Activated T-helper 17 cell treated with anti-CD3 and anti-CD28 coated beads, Interleukin-2, amount 50 U/mL, for 72 hours (primary cell): ENCODE measurements around the gene EME2. TPM values are rescaled to one million over a fixed set of nuclear protein-coding genes. Genes with fewer than 3 reads are reported as not detected.

Experiments used
- ATAC-seq: fragments of 150-1000 bp; cut with Tn5 transposase; replicated peaks from 2 replicates; pipeline ENCODE4 v1.10.0; 2021; ENCODE audit warnings: mild to moderate bottlenecking, moderate library complexity
- H3K27ac Mint-ChIP-seq: one replicate; pipeline ENCODE4 v1.8.0; 2022; ENCODE audit warnings: mixed read lengths
- H3K27me3 Mint-ChIP-seq: one replicate; pipeline ENCODE4 v1.8.0; 2022; ENCODE audit warnings: mixed read lengths
- H3K36me3 Mint-ChIP-seq: one replicate; pipeline ENCODE4 v1.8.0; 2022; ENCODE audit warnings: low read depth, mild to moderate bottlenecking, mixed read lengths
- H3K4me1 Mint-ChIP-seq: one replicate; pipeline ENCODE4 v1.8.0; 2022; ENCODE audit warnings: mixed read lengths
- H3K4me3 Mint-ChIP-seq: one replicate; pipeline ENCODE4 v1.8.0; 2022; ENCODE audit warnings: mild to moderate bottlenecking, mixed read lengths
- H3K9me3 Mint-ChIP-seq: one replicate; pipeline ENCODE4 v1.8.0; 2022; ENCODE audit warnings: mixed read lengths
- total RNA-seq, 2 donors: library from RNA; stranded (reverse); gene quantifications; one replicate each; pipeline ENCODE4 v1.2.3, GENCODE V29; 2022

EME2 gene
- total RNA-seq, 2 donors from 2014 or later, result 37.6 to 39.6 TPM

GRCh38 chr16:1757714-1758461, 14.7 kb upstream of the EME2 start:
- ATAC-seq, result no peak
- peaks cover 39% of the 10 kb centered on the region for H3K36me3 Mint-ChIP-seq
- no peaks in the 10 kb centered on the region for H3K9me3 Mint-ChIP-seq
- H3K4me3 Mint-ChIP-seq, result no peak overlapping the region
- peak overlapping the region; percentile 48 for H3K27ac Mint-ChIP-seq
- H3K27me3 Mint-ChIP-seq, result no peaks in the 10 kb centered on the region
- H3K4me1 Mint-ChIP-seq, result peaks cover 5% of the 10 kb centered on the region

DNA sequence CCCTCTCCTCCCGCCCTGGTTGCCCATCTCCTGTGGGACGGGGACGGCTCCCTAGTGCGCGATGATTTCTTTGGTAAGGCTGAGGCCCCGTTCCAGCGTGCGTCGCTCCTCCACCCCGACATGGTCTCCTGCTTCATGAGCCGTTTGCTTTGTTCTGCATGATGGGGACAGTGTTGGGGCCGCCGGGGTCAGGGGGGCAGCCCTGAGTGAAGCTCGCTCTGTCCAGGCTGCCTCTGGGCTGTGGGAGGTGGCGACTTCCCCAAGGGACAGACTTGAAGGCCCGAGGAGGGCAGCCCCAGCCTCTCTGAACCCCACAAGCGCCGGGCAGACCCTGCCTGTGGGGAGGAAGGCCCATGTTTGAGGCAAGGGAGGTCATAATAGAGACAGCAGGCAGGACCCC, 13.7 kb upstream of the EME2 start:
- Mint-ChIP-seq H3K4me3 (no peak overlapping the region), H3K4me1 (peaks cover 5% of the 10 kb centered on the region), H3K9me3 (no peaks in the 10 kb centered on the region), H3K27ac (no peak overlapping the region), H3K36me3 (peaks cover 30% of the 10 kb centered on the region), H3K27me3 (no peaks in the 10 kb centered on the region)
- no peak for ATAC-seq

DNA sequence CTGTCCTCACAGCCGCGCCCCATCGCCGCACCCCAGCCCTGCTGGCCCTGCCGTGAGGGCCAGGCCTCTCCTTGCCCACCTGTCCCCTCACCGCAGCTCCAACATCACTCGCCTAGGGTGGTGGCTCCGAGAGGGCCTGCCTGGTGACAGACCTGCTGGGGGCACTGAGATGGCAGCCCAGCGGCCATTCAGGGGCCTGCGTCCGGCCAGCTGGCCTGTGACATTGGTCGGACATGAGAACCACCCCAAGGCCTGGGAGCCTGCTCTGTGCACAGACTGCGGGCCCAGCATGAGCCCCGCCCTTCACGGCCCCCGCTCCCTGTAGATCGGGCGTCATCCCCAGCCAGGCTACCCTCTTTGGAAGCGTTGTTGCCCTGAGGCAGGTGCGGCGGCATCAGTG, 13.1 kb upstream of the EME2 start:
- no peaks in the 10 kb centered on the region for H3K27me3 Mint-ChIP-seq
- ATAC-seq, result no peak
- peaks cover 25% of the 10 kb centered on the region for H3K36me3 Mint-ChIP-seq

GRCh38 chr16:1760911-1761310, 11.7 kb upstream of the EME2 start:
- H3K27ac Mint-ChIP-seq, result no peak overlapping the region
- H3K36me3 Mint-ChIP-seq, result peaks cover 12% of the 10 kb centered on the region
- peaks cover 5% of the 10 kb centered on the region for H3K4me1 Mint-ChIP-seq
- no peaks in the 10 kb centered on the region for H3K9me3 Mint-ChIP-seq
- ATAC-seq, result no peak
- no peak overlapping the region for H3K4me3 Mint-ChIP-seq
- H3K27me3 Mint-ChIP-seq, result no peaks in the 10 kb centered on the region

More for the DNA sequence above, 13.1 kb upstream of the EME2 start:
- no peak overlapping the region for H3K4me3 Mint-ChIP-seq
- no peaks in the 10 kb centered on the region for H3K9me3 Mint-ChIP-seq
- H3K4me1 Mint-ChIP-seq, result peaks cover 5% of the 10 kb centered on the region
- no peak overlapping the region for H3K27ac Mint-ChIP-seq

DNA sequence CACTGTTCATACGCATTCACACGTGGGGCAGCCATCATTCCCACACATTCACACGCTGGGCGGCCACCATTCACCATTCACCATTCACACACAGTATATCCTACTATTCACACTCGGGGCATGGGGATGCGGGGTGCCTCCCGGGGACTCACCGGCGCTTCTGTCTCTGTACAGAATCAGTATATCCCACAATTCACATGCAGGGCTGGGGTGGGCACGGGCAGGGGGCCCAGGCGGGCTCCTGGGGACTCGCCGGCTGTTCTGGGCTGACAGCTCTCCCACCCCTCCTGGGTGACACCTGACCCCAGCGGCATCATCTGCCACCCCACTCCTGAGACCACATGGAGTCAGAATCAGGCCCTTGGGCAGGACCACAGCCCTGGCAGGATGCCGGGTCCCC, 10.9 kb upstream of the EME2 start:
- ATAC-seq, result no peak
- Mint-ChIP-seq H3K4me1 (peaks cover 2% of the 10 kb centered on the region), H3K4me3 (no peak overlapping the region)

GRCh38 chr16:1762196-1762878, 10.3 kb upstream of the EME2 start:
- Mint-ChIP-seq H3K4me1 (no peaks in the 10 kb centered on the region), H3K27me3 (no peaks in the 10 kb centered on the region), H3K9me3 (no peaks in the 10 kb centered on the region), H3K27ac (no peak overlapping the region), H3K36me3 (peaks cover 18% of the 10 kb centered on the region), H3K4me3 (no peak overlapping the region)
- no peak for ATAC-seq

More for the DNA sequence above, 10.9 kb upstream of the EME2 start:
- Mint-ChIP-seq H3K9me3 (no peaks in the 10 kb centered on the region), H3K27ac (no peak overlapping the region), H3K36me3 (peaks cover 12% of the 10 kb centered on the region), H3K27me3 (no peaks in the 10 kb centered on the region)

DNA sequence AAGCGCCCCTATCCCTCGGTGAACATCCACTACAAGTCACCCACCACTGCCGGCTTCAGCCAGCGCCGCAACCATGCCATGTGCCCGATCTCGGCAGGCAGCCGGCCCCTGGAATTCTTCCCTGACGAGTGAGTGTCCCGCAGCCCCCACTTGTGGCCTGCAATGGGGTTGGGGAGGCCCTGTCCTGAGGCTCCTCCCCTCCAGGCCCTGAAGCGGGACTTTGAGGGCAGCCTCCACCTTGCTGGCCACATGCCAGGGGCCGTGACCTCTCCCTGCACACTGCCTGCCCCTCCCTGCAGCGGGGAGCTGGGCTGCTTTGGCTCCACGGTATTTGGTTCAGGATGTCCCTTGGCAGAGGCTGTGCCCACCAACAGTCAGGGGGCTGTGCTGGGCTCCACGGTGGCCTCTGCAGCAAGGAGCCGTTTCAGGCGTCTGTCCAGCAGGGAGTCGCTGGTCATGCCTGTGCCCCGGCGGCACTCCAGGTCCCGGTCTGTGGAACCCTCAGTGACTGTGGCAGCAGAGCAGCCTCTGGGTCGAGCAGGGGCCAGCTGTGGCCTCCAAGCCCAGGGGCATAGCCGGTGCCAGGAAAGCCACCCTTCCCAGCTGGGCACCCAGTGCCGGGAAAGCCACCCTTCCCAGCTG, 9.6 kb upstream of the EME2 start:
- no peak for ATAC-seq
- H3K9me3 Mint-ChIP-seq, result no peaks in the 10 kb centered on the region
- no peaks in the 10 kb centered on the region for H3K27me3 Mint-ChIP-seq

DNA sequence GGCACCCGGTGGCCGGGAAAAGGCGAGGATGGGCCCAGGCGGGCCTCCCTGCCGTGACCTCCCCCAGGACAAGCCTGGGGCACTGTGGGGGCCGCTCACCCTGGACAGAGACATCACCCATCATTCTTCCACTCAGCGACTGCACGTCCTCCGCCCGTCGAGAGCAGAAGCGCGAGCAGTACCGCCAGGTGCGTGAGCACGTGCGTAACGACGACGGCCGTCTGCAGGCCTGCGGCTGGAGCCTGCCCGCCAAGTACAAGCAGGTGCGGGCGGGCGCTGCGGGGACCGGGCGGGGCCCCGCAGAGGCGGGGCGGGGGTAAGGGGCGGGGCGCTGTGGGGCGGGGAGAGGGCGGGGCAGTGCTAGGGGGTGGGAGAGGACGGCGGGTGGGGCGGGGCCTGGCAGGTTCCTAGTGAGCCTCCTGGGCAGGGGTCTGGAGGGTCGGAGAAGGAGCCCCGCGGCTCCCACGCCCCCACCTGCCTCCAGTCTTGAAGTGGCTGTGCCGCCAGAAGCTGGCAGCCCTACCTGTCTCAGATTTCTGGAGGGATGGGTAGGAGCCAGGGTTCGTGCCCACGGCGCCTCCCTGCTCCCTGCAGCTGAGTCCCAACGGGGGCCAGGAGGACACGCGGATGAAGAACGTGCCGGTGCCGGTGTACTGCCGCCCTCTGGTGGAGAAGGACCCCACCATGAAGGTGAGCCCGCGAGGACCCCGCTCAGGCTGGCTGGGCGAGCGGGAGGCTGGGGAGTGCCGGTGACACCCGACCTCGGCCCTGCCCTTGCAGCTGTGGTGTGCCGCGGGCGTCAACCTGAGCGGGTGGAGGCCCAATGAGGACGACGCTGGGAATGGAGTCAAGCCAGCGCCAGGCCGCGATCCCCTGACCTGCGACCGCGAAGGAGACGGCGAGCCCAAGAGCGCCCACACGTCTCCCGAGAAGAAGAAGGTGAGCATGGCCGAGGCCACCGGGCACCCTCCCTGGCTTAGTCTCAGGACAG, 8.8 kb upstream of the EME2 start:
- Mint-ChIP-seq H3K4me3 (no peak overlapping the region), H3K36me3 (peaks cover 27% of the 10 kb centered on the region), H3K9me3 (no peaks in the 10 kb centered on the region), H3K27ac (no peak overlapping the region), H3K4me1 (no peaks in the 10 kb centered on the region), H3K27me3 (no peaks in the 10 kb centered on the region)
- ATAC-seq, result no peak

More for the DNA sequence above, 9.6 kb upstream of the EME2 start:
- Mint-ChIP-seq H3K4me3 (no peak overlapping the region), H3K4me1 (no peaks in the 10 kb centered on the region), H3K36me3 (peaks cover 21% of the 10 kb centered on the region), H3K27ac (no peak overlapping the region)

DNA sequence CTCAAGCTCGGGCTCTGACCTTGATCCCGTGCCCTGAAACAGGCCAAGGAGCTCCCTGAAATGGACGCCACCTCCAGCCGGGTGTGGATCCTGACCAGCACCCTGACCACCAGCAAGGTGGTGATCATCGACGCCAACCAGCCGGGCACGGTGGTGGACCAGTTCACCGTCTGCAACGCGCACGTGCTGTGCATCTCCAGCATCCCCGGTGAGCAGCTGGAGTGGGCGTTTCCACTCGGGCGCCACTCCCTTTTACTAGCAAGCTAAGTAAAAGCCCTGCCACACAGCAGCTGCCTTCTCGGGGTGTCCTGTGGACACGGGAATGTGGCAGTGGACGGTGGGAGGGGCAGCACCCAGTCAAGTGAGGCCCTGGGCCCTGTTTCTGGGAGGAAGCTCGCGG, 7.6 kb upstream of the EME2 start:
- Mint-ChIP-seq H3K4me1 (no peaks in the 10 kb centered on the region), H3K27me3 (no peaks in the 10 kb centered on the region), H3K36me3 (peaks cover 31% of the 10 kb centered on the region), H3K9me3 (no peaks in the 10 kb centered on the region), H3K27ac (no peak overlapping the region), H3K4me3 (no peak overlapping the region)
- ATAC-seq, result no peak

DNA sequence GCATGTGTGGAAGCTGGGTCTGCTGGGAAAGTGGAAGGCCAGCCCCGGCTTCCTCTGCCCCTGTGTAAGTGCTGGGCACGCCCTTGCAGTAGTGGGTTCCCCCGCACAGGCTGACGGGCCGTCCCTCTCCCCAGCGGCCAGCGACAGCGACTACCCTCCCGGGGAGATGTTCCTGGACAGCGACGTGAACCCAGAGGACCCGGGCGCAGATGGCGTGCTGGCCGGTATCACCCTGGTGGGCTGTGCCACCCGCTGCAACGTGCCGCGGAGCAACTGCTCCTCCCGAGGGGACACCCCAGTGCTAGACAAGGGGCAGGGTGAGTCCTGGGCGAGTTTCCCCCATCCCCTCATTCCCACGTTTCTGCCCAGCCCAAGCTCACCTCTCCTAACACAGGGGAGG, 6.8 kb upstream of the EME2 start:
- no peaks in the 10 kb centered on the region for H3K9me3 Mint-ChIP-seq
- no peak overlapping the region for H3K4me3 Mint-ChIP-seq
- peaks cover 33% of the 10 kb centered on the region for H3K36me3 Mint-ChIP-seq
- H3K27ac Mint-ChIP-seq, result no peak overlapping the region
- H3K4me1 Mint-ChIP-seq, result no peaks in the 10 kb centered on the region
- no peak for ATAC-seq
- H3K27me3 Mint-ChIP-seq, result no peaks in the 10 kb centered on the region

DNA sequence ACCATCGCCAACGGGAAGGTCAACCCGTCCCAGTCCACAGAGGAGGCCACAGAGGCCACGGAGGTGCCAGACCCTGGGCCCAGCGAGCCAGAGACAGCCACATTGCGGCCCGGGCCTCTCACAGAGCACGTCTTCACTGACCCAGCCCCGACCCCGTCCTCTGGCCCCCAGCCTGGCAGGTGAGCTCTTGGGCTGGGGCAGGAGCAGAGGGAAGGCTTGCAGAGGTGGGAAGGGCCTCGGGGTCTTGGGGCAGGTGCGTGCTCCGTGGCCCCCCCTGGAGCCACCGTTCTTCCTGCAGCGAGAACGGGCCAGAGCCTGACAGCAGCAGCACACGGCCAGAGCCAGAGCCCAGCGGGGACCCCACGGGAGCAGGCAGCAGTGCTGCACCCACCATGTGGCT, 6.4 kb upstream of the EME2 start:
- Mint-ChIP-seq H3K27me3 (no peaks in the 10 kb centered on the region), H3K27ac (no peak overlapping the region), H3K9me3 (no peaks in the 10 kb centered on the region), H3K4me3 (no peak overlapping the region), H3K4me1 (no peaks in the 10 kb centered on the region), H3K36me3 (peaks cover 29% of the 10 kb centered on the region)
- no peak for ATAC-seq

- H3K27me3 Mint-ChIP-seq, result no peaks in the 10 kb centered on the region
- no peak overlapping the region for H3K4me3 Mint-ChIP-seq
- H3K36me3 Mint-ChIP-seq, result peaks cover 28% of the 10 kb centered on the region
- H3K27ac Mint-ChIP-seq, result no peak overlapping the region
- no peak for ATAC-seq
- peaks cover under 1% of the 10 kb centered on the region for H3K4me1 Mint-ChIP-seq
- H3K9me3 Mint-ChIP-seq, result no peaks in the 10 kb centered on the region
Observed at GRCh38 chr16:1766701-1767100, 5.9 kb upstream of the EME2 start.

- peaks cover 35% of the 10 kb centered on the region for H3K36me3 Mint-ChIP-seq
- no peak for ATAC-seq
- no peak overlapping the region for H3K4me3 Mint-ChIP-seq
- no peaks in the 10 kb centered on the region for H3K9me3 Mint-ChIP-seq
- no peaks in the 10 kb centered on the region for H3K27me3 Mint-ChIP-seq
- peaks cover 7% of the 10 kb centered on the region for H3K4me1 Mint-ChIP-seq
- no peak overlapping the region for H3K27ac Mint-ChIP-seq
Observed at GRCh38 chr16:1767116-1767994, 5.3 kb upstream of the EME2 start.
